ENCODE results near the gene INIP.

The INIP gene

DNA sequence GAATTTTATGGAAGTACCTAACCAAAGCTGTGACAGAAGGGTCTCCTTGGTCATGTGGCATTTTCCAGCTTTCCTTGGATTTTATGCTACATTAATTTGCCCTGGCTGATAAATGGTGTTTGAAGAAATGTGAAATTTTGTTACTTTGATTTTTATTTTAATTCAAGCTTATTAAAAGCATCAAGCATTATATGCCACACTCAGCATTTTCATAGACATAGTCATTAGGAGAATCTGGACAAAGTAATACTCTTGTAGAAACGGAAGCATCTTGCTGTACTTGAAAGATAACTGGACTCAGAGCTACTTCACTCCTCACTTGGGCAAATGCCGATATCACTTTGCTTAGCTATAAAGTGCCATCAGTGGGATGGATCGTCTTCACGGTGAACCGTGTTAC is 54.2 kb downstream of the INIP start:
- TF ChIP-seq, protein P1, sequence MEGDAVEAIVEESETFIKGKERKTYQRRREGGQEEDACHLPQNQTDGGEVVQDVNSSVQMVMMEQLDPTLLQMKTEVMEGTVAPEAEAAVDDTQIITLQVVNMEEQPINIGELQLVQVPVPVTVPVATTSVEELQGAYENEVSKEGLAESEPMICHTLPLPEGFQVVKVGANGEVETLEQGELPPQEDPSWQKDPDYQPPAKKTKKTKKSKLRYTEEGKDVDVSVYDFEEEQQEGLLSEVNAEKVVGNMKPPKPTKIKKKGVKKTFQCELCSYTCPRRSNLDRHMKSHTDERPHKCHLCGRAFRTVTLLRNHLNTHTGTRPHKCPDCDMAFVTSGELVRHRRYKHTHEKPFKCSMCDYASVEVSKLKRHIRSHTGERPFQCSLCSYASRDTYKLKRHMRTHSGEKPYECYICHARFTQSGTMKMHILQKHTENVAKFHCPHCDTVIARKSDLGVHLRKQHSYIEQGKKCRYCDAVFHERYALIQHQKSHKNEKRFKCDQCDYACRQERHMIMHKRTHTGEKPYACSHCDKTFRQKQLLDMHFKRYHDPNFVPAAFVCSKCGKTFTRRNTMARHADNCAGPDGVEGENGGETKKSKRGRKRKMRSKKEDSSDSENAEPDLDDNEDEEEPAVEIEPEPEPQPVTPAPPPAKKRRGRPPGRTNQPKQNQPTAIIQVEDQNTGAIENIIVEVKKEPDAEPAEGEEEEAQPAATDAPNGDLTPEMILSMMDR (IDR thresholded peaks at IDR 0.05; ENCODE audit: extremely low read depth, insufficient read depth, missing control alignments), result no peak
- no peak for DNase-seq (ENCODE audit: low spot score)
- in situ Hi-C loops (cut with MboI; ENCODE audit: low pct_unique_long_range_greater_than_20kb, low sequenced_read_pairs, unreplicated experiment), result no loop called here

DNA sequence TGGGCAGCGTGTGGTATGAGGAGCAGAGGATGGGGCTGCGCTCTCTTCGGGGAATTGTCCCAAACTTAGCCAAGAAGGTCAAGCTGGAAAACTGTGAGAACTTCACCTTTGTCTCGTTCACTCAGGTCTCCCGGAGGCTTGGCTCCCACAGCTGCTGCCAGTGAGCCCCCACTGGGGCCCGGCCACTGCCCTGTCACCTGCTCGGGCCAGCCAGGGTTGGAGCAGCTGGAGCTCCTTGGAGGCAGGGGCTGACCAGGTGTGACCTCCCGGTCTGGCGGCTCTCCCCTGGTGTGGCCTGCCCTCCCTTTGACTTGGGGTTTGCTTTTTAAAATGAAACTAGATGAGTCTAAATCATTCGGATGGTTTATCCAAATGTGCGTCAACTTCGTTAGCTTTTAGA is 58.0 kb downstream of the INIP start:
- in situ Hi-C loops (cut with MboI; ENCODE audit: low pct_unique_long_range_greater_than_20kb, low sequenced_read_pairs, unreplicated experiment), result no loop called here
- DNase-seq (ENCODE audit: low spot score), result no peak
- TF ChIP-seq, protein P1 (IDR thresholded peaks at IDR 0.05; ENCODE audit: extremely low read depth, insufficient read depth, missing control alignments), result no peak

DNA sequence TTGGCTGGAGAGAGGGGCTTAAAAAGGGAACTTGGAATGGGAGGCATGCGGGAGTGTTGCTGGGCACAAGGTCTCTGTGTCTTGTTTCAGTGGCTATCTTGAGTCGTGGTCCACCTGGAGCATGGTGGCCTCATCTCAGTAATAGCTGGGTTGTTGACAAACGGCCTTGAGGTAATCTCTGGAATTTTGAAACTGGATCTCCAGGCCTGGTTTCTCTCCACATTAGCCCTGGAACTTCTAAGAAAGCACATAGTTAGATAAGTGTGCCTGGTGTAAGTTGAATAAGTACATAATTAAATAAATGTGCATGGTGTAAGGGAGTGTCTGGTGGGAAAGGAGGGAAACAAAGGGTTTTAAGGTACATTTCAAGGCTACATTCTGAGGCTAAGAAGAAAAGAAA is 62.2 kb downstream of the INIP start:
- TF ChIP-seq, protein P1 (IDR thresholded peaks at IDR 0.05; ENCODE audit: extremely low read depth, insufficient read depth, missing control alignments), result no peak
- in situ Hi-C loops (cut with MboI; ENCODE audit: low pct_unique_long_range_greater_than_20kb, low sequenced_read_pairs, unreplicated experiment), result no loop called here
- no peak for DNase-seq (ENCODE audit: low spot score)

DNA sequence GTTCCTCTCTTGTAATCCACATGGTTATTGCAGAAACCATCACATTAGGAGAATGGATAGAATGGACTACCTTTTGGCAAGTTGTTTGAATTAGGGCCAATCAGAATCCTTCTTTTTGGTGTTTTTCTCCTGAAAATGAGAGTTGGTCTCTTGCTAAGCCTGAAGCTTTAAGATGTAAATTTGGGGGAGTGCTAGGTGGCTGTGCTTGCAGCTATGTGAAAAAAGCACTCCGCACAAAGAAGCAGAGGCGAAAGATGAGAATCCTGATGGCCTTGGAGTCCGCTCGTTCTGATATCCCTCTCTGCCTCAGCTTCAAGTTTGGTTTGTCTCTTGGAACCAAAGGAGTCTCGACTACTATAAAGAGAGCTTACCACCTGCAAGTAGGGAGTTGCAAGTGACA is 63.6 kb downstream of the INIP start:
- TF ChIP-seq, protein P1 (IDR thresholded peaks at IDR 0.05; ENCODE audit: extremely low read depth, insufficient read depth, missing control alignments), result no peak
- in situ Hi-C loops (cut with MboI; ENCODE audit: low pct_unique_long_range_greater_than_20kb, low sequenced_read_pairs, unreplicated experiment), result no loop called here
- no peak for DNase-seq (ENCODE audit: low spot score)

DNA sequence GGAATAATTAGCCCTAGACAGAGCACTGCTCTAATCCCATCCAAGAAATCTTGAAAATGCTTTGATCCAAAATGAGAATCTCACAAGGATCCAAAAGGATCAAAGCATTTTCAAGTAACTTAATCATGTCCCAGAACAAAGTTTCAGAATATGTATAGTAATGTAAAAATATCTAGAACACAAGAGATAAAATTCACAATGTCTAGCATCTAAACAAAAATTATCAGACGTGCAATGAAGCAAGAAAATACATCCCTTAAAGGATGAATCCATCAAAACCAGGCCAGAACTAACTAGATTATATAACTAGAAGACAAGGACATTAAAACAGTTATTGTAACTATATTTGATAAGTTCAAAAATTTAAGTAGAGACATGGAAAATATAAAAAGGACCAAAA is 69.3 kb downstream of the INIP start:
- in situ Hi-C loops (cut with MboI; ENCODE audit: low pct_unique_long_range_greater_than_20kb, low sequenced_read_pairs, unreplicated experiment), result no loop called here
- DNase-seq (ENCODE audit: low spot score), result no peak

DNA sequence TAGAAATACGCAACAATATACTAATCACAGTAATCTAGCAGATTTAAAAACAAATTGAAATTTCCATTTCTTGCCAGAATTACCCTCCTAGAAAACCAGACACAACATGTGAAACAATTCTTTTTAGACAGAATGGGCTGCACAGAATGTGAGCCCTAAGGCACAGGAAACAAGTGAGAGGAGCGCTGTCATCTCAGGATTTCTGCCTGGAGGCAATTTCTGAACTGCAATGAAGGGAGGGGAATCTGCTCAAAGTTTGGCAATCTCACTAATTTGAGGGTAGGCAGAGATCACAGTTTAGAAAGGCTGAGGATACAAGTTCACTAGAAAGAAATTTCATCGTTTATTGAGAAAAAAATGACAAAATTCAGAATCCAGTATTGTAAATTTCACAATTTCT is 70.3 kb downstream of the INIP start:
- in situ Hi-C loops (cut with MboI; ENCODE audit: low pct_unique_long_range_greater_than_20kb, low sequenced_read_pairs, unreplicated experiment), result no loop called here
- no peak for DNase-seq (ENCODE audit: low spot score)
- TF ChIP-seq, protein P1 (IDR thresholded peaks at IDR 0.05; ENCODE audit: extremely low read depth, insufficient read depth, missing control alignments), result no peak

More for the DNA sequence above, 69.3 kb downstream of the INIP start:
- TF ChIP-seq, protein P1 (IDR thresholded peaks at IDR 0.05; ENCODE audit: extremely low read depth, insufficient read depth, missing control alignments), result no peak

DNA sequence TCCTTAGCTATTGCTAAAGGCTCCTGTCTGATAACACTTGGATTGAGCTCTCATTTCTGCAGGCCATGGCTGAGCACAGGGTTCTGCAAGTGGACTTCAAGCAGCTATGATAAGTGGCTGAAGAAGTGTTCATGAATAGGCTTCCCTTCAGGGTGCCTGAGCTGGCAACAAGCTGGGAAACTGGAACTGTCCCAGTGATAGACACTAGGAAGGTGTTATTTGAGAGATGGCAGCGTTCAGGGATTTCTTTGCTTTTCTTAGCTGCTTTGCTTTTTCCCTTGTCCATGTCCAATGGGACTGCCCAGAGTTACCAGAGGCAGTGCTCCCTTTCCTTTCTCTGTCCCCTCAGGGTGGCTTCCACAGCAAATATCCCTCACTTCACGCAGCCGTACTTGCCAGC is 75.8 kb downstream of the INIP start:
- TF ChIP-seq, protein P1 (IDR thresholded peaks at IDR 0.05; ENCODE audit: extremely low read depth, insufficient read depth, missing control alignments), result no peak
- in situ Hi-C loops (cut with MboI; ENCODE audit: low pct_unique_long_range_greater_than_20kb, low sequenced_read_pairs, unreplicated experiment), result no loop called here
- no peak for DNase-seq (ENCODE audit: low spot score)
